ENCODE data around the gene SPATA9.
"Not testable (repeated sequence)": the region's sequence is repeated elsewhere in the genome, so short reads cannot be mapped to it uniquely, and the experiment has no call there.

The SPATA9 gene

DNA sequence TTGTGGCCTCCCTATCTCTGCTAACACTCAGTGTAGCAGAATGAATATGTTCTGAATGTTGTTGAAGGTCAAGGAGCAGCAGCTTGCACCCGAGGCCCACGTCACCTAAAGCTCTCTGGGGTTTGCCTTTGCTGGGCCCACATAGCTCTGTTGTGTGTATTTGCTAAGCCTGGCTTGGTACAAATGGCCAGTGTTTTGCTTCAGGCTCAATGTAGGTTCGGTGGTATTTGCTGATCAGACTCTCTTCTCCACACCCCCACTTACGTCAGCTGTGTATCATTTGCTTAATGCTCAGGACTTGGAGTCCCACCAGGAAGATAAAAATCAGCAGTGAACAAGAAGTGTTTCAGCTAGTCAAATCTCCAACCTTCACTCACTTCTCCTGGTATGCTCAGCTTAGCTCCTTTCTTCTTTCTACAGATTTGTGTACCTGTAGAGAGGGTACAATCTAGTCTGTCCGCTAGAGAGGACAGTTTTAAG is 41.0 kb downstream of the SPATA9 start:
- H3K4me3 ChIP-seq (ENCODE audit: low read depth, low read length), result no peak overlapping the region
- H3K27me3 ChIP-seq (ENCODE audit: control insufficient read depth, insufficient read depth, low read length), result no peaks in the 10 kb centered on the region
- no peak overlapping the region for H3K27ac ChIP-seq (ENCODE audit: low read depth, low read length)
- no peak overlapping the region for H3K9ac ChIP-seq (ENCODE audit: low read depth, low read length)
- no peaks in the 10 kb centered on the region for H3K4me1 ChIP-seq (ENCODE audit: control insufficient read depth, insufficient read depth, low read length)
- no peaks in the 10 kb centered on the region for H3K36me3 ChIP-seq (ENCODE audit: control insufficient read depth, insufficient read depth, low read length)
- no peaks in the 10 kb centered on the region for H3K9me3 ChIP-seq (ENCODE audit: control insufficient read depth, insufficient read depth, low read length)

DNA sequence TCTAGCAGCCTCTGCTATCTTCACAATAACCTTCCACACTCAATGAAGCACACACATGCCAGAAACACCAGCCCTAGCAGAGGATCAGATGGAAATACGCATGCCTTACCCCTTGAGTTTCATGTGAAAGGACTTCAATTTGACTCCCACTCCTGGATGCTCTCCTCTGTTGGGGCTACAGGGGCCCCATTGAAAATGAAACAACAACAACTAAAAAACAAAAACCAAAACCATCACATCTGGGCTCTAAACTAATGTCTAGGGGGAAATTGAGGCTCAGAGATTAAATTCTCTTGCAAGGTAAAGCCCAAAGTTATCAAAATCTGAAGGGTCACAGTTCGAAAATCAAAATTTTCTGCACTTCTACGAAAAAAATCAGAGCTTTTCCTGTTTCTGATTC is 44.2 kb downstream of the SPATA9 start:
- no peak overlapping the region for H3K4me3 ChIP-seq (ENCODE audit: low read depth, low read length)

DNA sequence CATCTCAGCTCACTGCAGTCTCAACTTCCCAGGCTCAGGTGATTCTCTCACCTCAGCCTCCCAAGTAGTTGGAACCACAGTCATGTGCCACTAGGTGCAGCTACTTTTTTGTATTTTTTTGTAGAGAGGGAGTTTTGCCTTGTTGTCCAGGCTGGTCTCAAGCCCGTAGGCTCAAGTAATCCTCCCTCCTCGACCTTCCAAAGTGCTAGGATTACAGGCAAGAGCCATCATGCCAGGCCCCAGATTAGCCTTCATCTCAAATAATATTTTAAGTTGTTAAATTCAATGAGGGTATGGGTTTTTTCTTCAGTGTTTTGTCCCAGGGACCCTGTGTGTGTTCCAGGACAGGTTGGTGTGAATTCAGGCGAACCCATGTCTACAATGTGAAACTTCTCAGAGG is 48.7 kb downstream of the SPATA9 start:
- H3K4me3 ChIP-seq (ENCODE audit: low read depth, low read length), result no peak overlapping the region
- no peak overlapping the region for H3K27ac ChIP-seq (ENCODE audit: low read depth, low read length)
- H3K36me3 ChIP-seq (ENCODE audit: control insufficient read depth, insufficient read depth, low read length), result no peaks in the 10 kb centered on the region
- no peak overlapping the region for H3K9ac ChIP-seq (ENCODE audit: low read depth, low read length)
- H3K9me3 ChIP-seq (ENCODE audit: control insufficient read depth, insufficient read depth, low read length), result peaks cover 4% of the 10 kb centered on the region
- H3K27me3 ChIP-seq (ENCODE audit: control insufficient read depth, insufficient read depth, low read length), result no peaks in the 10 kb centered on the region
- no peaks in the 10 kb centered on the region for H3K4me1 ChIP-seq (ENCODE audit: control insufficient read depth, insufficient read depth, low read length)

More for the DNA sequence above, 44.2 kb downstream of the SPATA9 start:
- Histone ChIP-seq H3K36me3 (ENCODE audit: control insufficient read depth, insufficient read depth, low read length) (no peaks in the 10 kb centered on the region), H3K9me3 (ENCODE audit: control insufficient read depth, insufficient read depth, low read length) (no peaks in the 10 kb centered on the region), H3K27me3 (ENCODE audit: control insufficient read depth, insufficient read depth, low read length) (no peaks in the 10 kb centered on the region), H3K4me1 (ENCODE audit: control insufficient read depth, insufficient read depth, low read length) (no peaks in the 10 kb centered on the region), H3K9ac (ENCODE audit: low read depth, low read length) (no peak overlapping the region), H3K27ac (ENCODE audit: low read depth, low read length) (no peak overlapping the region)

DNA sequence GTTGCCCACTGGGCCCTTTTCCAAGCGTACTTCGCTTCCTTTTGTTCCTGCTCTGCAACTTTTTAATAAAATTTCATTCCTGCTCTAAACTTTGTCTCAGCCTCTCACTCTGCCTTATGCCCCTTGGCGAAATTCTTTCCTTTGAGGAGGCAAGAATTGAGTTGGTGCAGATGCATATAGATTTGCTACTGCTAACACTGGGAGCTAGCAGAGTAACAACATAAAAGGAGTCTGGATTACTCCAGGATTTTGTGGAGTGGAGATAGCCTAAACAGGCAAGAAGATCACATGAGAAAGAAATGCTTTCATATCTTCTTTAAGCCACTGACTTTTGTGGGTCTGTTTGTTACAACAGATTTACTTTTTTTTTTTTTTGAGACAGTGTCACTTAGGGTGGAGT is 49.1 kb downstream of the SPATA9 start:
- peaks cover 9% of the 10 kb centered on the region for H3K9me3 ChIP-seq (ENCODE audit: control insufficient read depth, insufficient read depth, low read length)
- H3K9ac ChIP-seq (ENCODE audit: low read depth, low read length), result no peak overlapping the region
- H3K4me3 ChIP-seq (ENCODE audit: low read depth, low read length), result no peak overlapping the region
- no peak overlapping the region for H3K27ac ChIP-seq (ENCODE audit: low read depth, low read length)
- no peaks in the 10 kb centered on the region for H3K36me3 ChIP-seq (ENCODE audit: control insufficient read depth, insufficient read depth, low read length)
- H3K4me1 ChIP-seq (ENCODE audit: control insufficient read depth, insufficient read depth, low read length), result no peaks in the 10 kb centered on the region
- no peaks in the 10 kb centered on the region for H3K27me3 ChIP-seq (ENCODE audit: control insufficient read depth, insufficient read depth, low read length)

DNA sequence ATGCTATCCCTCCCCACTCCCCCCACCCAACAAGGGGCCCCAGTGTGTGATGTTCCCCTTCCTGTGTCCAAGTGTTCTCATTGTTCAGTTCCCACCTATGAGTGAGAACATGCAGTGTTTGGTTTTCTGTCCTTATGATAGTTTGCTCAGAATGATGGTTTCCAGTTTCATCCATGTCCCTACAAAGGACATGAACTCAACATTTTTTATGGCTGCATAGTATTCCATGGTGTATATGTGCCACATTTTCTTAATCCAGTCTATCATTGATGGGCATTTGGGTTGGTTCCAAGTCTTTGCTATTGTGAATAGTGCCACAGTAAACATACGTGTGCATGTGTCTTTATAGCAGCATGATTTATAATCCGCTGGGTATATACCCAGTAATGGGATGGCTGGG is 49.8 kb downstream of the SPATA9 start:
- not testable (repeated sequence) for H3K9ac ChIP-seq (ENCODE audit: low read depth, low read length); H3K27me3 ChIP-seq (ENCODE audit: control insufficient read depth, insufficient read depth, low read length); H3K36me3 ChIP-seq (ENCODE audit: control insufficient read depth, insufficient read depth, low read length); H3K4me3 ChIP-seq (ENCODE audit: low read depth, low read length); H3K27ac ChIP-seq (ENCODE audit: low read depth, low read length); H3K4me1 ChIP-seq (ENCODE audit: control insufficient read depth, insufficient read depth, low read length)
- peaks cover 16% of the 10 kb centered on the region for H3K9me3 ChIP-seq (ENCODE audit: control insufficient read depth, insufficient read depth, low read length)

DNA sequence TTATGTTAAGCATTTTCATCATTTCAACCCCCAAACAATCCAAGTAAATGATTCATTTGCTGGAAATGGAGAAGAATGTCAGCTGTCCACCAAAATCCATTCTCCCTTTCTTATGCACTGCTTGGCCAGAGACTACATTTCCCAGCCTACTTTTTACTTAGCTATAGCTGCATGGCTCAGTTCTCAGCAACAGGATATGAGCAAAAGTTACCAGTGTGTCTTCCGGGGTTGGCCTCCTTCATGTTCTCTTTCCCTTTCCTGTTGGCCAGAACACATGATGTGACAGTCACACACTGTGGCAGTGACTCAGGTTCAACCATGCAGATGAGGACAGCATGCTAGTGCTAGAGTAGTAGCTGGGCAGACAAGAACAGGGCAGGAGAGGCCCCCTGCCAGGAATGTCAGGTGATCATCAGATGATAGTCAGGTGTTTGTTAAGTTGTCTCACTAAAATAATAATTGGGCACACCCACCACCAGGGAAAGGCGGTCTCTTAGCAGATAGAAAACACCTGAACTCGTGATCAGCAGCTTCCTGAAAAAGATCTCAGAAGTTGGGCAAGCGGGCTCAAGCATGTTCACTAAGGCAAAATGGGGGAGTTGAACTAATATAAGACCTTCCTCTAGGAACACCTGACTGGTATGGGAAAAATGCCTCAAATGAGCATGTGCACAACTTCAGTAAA is 50.7 kb downstream of the SPATA9 start:
- Histone ChIP-seq H3K4me3 (ENCODE audit: low read depth, low read length) (no peak overlapping the region), H3K36me3 (ENCODE audit: control insufficient read depth, insufficient read depth, low read length) (no peaks in the 10 kb centered on the region), H3K27ac (ENCODE audit: low read depth, low read length) (no peak overlapping the region)

DNA sequence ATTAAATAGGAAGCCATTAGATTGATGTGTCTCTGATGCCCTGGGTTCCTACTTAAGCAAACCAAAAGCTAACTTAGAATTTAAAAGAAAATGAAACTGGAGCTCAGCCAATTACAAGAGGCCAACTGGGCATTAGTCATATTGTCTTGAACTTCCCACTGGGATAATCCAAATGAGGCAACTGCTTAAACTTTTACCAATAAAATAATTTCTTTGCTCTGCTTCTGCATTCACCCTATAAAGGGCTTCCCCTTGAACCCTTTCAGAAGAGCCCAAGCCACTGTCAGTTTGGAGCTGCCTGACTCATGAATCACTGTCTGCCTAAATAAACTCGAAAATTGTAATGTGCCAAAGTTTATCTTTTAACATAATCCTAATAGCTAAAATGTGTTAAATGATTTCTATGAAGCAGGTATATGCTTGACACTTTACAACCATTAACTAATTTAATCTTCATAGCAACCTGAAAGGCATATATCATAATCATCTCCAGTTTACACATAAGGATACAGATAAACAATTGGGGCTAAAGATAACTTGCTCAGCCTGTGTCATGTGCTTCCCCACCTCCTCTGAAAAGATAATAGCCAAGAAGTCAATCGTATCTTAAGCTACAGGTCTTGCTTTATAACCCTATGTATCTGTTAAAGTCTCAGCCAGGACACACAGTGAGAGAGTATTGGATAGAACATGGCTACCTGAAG is 51.4 kb downstream of the SPATA9 start:
- Histone ChIP-seq H3K27ac (ENCODE audit: low read depth, low read length) (no peak overlapping the region), H3K4me3 (ENCODE audit: low read depth, low read length) (no peak overlapping the region), H3K9me3 (ENCODE audit: control insufficient read depth, insufficient read depth, low read length) (peaks cover 22% of the 10 kb centered on the region), H3K36me3 (ENCODE audit: control insufficient read depth, insufficient read depth, low read length) (no peaks in the 10 kb centered on the region), H3K9ac (ENCODE audit: low read depth, low read length) (no peak overlapping the region), H3K27me3 (ENCODE audit: control insufficient read depth, insufficient read depth, low read length) (no peaks in the 10 kb centered on the region), H3K4me1 (ENCODE audit: control insufficient read depth, insufficient read depth, low read length) (no peaks in the 10 kb centered on the region)

More for the DNA sequence above, 50.7 kb downstream of the SPATA9 start:
- Histone ChIP-seq H3K9me3 (ENCODE audit: control insufficient read depth, insufficient read depth, low read length) (peaks cover 21% of the 10 kb centered on the region), H3K27me3 (ENCODE audit: control insufficient read depth, insufficient read depth, low read length) (no peaks in the 10 kb centered on the region), H3K4me1 (ENCODE audit: control insufficient read depth, insufficient read depth, low read length) (no peaks in the 10 kb centered on the region), H3K9ac (ENCODE audit: low read depth, low read length) (no peak overlapping the region)

DNA sequence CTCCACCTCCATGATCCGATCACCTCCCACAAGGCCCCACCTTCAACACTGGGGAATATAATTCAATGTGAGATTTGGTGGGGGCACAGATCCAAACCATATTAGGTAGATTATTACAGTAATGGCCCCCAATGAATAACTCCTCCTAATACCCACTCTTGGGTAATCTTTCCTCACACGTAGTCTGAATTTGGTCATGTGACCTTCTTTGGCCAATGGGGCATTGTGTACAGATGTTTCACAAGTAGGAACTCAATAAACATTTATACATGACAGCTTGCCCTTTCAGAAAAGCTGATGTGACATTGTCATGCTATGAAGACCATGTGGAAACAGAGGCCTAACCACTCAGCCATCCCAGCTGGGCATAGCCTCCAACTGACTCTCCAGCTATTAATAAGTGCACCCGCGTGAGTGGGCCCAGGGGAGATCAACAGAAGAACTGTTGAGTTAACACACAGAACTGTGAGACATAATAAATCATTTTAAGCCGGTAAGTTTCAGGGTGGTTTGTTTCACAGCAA is 52.3 kb downstream of the SPATA9 start:
- Histone ChIP-seq H3K36me3 (ENCODE audit: control insufficient read depth, insufficient read depth, low read length) (no peaks in the 10 kb centered on the region), H3K4me1 (ENCODE audit: control insufficient read depth, insufficient read depth, low read length) (no peaks in the 10 kb centered on the region), H3K9ac (ENCODE audit: low read depth, low read length) (no peak overlapping the region), H3K4me3 (ENCODE audit: low read depth, low read length) (no peak overlapping the region), H3K9me3 (ENCODE audit: control insufficient read depth, insufficient read depth, low read length) (peaks cover 25% of the 10 kb centered on the region), H3K27ac (ENCODE audit: low read depth, low read length) (no peak overlapping the region), H3K27me3 (ENCODE audit: control insufficient read depth, insufficient read depth, low read length) (no peaks in the 10 kb centered on the region)

DNA sequence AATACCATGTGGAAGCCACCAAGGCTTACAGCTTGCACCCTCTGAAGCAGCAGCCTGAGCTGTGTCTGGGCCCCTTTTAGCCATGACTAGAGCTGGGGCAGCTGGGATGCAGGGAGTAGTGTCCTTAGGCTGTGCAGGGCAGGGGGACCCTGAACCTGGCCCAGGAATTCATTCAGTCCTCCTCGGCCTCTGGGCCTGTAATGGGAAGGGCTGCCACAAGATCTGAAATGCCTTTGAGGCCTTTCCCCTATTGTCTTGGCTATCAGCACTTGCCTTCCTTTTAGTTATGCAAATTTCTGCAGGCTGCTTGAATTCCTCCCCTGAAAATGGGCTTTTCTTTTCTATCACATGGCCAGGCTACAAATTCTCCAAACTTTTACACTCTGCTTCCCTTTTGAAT is 53.9 kb downstream of the SPATA9 start:
- Histone ChIP-seq H3K4me1 (ENCODE audit: control insufficient read depth, insufficient read depth, low read length) (no peaks in the 10 kb centered on the region), H3K4me3 (ENCODE audit: low read depth, low read length) (no peak overlapping the region), H3K27ac (ENCODE audit: low read depth, low read length) (no peak overlapping the region), H3K27me3 (ENCODE audit: control insufficient read depth, insufficient read depth, low read length) (no peaks in the 10 kb centered on the region), H3K36me3 (ENCODE audit: control insufficient read depth, insufficient read depth, low read length) (no peaks in the 10 kb centered on the region), H3K9ac (ENCODE audit: low read depth, low read length) (no peak overlapping the region), H3K9me3 (ENCODE audit: control insufficient read depth, insufficient read depth, low read length) (peaks cover 25% of the 10 kb centered on the region)

DNA sequence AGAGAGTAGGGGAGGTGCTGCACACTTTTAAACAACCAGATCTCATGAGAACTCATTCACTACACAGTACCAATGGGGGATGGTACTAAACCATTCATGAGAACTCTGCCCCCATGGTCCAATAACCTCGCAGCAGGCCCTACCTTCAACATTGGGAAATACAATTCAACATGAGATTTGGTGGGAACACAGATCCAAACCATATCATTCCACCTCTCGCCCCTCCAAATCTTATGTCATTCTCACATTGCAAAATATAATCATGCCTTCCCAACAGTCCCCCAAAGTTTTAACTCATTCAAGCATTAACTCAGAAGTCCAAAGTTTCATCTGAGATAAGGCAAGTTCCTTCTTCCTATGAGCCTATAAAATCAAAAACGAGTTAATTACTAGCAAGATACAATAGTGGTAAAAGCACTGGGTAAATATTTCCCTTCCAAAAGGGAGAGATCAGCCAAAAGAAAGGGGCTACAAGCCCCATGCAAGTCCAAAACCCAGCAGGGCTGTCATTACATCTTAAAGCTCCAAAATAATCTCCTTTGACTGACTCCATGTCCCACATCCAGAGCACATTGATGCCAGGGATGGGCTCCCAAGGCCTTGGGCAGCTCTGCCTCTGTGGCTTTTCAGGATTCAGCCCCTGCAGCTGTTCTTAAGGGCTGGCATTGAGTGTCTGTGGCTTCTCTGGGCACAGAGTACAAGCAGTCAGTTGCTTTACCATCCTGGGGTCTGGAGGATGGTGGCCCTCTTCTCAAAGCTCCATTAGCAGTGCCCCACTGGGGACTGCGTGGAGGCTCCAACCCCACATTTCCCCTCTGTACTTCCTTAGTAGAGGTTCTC is 54.6 kb downstream of the SPATA9 start:
- Histone ChIP-seq H3K36me3 (ENCODE audit: control insufficient read depth, insufficient read depth, low read length) (no peaks in the 10 kb centered on the region), H3K9me3 (ENCODE audit: control insufficient read depth, insufficient read depth, low read length) (peaks cover 25% of the 10 kb centered on the region), H3K27me3 (ENCODE audit: control insufficient read depth, insufficient read depth, low read length) (peaks cover 7% of the 10 kb centered on the region), H3K4me1 (ENCODE audit: control insufficient read depth, insufficient read depth, low read length) (no peaks in the 10 kb centered on the region), H3K4me3 (ENCODE audit: low read depth, low read length) (no peak overlapping the region), H3K27ac (ENCODE audit: low read depth, low read length) (no peak overlapping the region), H3K9ac (ENCODE audit: low read depth, low read length) (no peak overlapping the region)
